ENCODE results near the gene SPDEF.

SPDEF gene

DNA sequence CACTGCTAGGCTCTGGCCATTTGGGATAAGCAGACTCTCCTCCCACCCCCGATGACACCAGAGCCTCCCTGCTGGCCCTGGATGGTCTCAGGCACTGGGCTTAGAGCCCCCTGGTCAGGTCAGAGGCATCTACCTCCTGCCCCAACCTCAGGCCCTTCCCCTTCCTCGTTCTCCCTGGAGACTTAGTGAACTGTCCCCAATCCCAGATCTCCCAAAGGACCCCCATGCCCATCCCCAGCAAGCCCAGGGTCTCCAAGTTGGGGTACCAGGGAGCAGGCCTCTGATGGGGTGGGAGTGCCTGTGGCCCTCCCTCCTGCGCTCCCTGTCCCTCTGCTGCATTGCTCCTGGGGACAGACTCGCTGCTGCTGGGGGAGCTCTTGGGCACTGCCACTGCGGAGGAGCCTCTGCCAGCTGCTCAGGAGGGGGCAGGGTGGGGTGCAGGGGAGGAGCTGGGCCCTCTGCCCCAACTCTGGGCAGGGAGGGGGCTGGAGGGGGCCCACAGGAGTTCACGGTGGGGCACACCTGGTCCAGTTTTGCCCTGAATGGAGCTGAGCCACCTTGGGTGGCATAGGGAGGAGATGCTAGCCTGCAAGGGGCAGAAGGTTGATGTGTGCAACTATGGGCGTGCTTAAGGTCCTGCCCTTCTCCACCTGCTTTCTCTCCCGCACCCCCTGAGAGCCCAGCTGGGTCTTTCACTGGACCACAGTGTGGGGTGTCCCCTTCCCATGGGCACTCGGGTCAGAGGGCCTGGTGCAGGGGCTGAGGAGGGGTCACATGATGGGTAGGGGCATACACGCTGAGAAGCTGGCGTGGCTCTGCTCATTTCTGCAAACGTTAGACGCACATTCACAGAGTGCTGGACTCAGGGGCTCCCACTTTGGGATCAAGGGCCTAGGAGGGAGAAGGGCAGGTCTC lies 40.4 kb downstream of the SPDEF start:
- Histone ChIP-seq H4K8ac (ENCODE audit: low read depth, low read length) (no peak overlapping the region), H3K4ac (ENCODE audit: low read depth, low read length) (no peak overlapping the region), H3K23ac (ENCODE audit: low read length) (no peak overlapping the region), H3K18ac (ENCODE audit: low read length) (no peak overlapping the region), H2BK120ac (ENCODE audit: insufficient read depth, low read length, poor library complexity) (no peak overlapping the region), H3K9ac (ENCODE audit: low read length) (no peak overlapping the region), H2BK5ac (ENCODE audit: low read depth, low read length, poor library complexity) (no peak overlapping the region), H4K12ac (ENCODE audit: low read depth, low read length) (no peak overlapping the region), H3K14ac (ENCODE audit: low read length) (no peak overlapping the region), H2AK5ac (ENCODE audit: low read length) (no peak overlapping the region), H4K91ac (ENCODE audit: low read depth, low read length) (no peak overlapping the region), H3K9me3 (ENCODE audit: insufficient read depth, low read depth, low read length) (no peaks in the 10 kb centered on the region), H3K27ac (ENCODE audit: low read depth, low read length) (no peak overlapping the region), H2BK12ac (ENCODE audit: low read length) (no peak overlapping the region), H3K4me2 (ENCODE audit: low read length) (no peak overlapping the region), H3K4me1 (ENCODE audit: control insufficient read depth in 1 of 2, insufficient read depth in 2 of 2, low read length in 2 of 2) (peaks cover 0 to 2% of the 10 kb centered on the region in 2 experiments), H3K79me1 (ENCODE audit: low read length) (no peaks in the 10 kb centered on the region), H3K79me2 (ENCODE audit: control insufficient read depth, insufficient read depth, low read length, poor library complexity) (no peaks in the 10 kb centered on the region), H2AFZ (ENCODE audit: insufficient read depth, low read length, poor library complexity) (no peak overlapping the region), H3K4me3 (ENCODE audit: low read depth, low read length) (no peak overlapping the region), H3K27me3 (ENCODE audit: insufficient read depth, low read length) (peaks cover 10% of the 10 kb centered on the region), H3K36me3 (ENCODE audit: control insufficient read depth in 1 of 2, insufficient read depth in 2 of 2, low read length in 2 of 2) (no peaks in the 10 kb centered on the region)
- DNase-seq: no peak
- no CpG with 5 or more reads among the region's 13 CpGs for WGBS (ENCODE audit: extremely low coverage, insufficient coverage, insufficient read length)

DNA sequence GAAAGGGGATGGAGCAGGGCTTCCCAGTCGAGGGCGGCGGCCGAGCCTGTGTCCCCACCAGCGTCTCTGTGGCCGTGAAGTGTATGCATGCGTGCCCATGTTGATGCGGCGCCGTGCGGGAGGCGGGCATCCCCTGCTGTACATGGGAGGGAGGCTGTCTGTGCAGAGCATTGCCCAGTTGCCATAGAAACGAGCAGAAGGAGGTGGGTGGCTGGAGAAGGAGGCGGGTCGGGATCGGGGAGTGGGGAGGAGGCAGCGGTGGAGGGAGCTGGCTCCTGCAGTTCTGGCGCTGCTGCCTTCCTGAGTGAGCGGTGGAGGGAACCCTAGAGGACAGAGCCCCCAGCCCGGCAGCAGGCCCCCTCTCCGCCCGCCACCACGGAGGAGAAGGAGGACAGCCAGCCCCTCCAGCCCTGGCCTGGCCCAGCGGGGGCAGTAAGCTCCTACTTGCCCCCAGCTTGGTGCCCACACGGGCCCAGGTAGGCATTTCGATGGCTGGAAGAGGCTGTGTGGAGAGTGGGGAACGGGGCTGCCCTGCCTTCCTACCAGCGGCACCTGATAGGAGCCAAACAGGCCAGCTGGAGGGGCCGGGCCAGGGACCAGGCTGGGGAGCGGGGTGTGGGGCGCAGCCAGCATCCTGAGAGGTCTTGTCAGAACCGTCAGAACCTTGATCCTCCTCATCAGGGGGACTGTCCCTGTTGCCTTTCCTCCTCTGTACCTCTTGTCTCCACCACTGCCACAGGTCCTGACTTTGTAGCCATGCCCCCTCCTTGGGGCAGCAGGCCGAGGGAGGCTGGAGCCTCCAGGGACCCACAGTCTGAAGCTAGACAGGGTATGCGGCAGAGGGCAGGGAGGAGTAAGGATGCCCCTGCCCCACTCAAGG lies 41.3 kb downstream of the SPDEF start:
- Histone ChIP-seq H2AFZ (ENCODE audit: insufficient read depth, low read length, poor library complexity) (no peak overlapping the region), H2BK5ac (ENCODE audit: low read depth, low read length, poor library complexity) (no peak overlapping the region), H3K27me3 (ENCODE audit: insufficient read depth, low read length) (peaks cover 10% of the 10 kb centered on the region), H3K4me3 (ENCODE audit: low read depth, low read length) (no peak overlapping the region), H3K9ac (ENCODE audit: low read length) (no peak overlapping the region), H2AK5ac (ENCODE audit: low read length) (no peak overlapping the region), H3K4ac (ENCODE audit: low read depth, low read length) (no peak overlapping the region), H2BK120ac (ENCODE audit: insufficient read depth, low read length, poor library complexity) (no peak overlapping the region), H3K27ac (ENCODE audit: low read depth, low read length) (no peak overlapping the region), H4K8ac (ENCODE audit: low read depth, low read length) (no peak overlapping the region), H2BK12ac (ENCODE audit: low read length) (no peak overlapping the region), H3K36me3 (ENCODE audit: control insufficient read depth in 1 of 2, insufficient read depth in 2 of 2, low read length in 2 of 2) (no peaks in the 10 kb centered on the region), H4K12ac (ENCODE audit: low read depth, low read length) (no peak overlapping the region), H3K79me2 (ENCODE audit: control insufficient read depth, insufficient read depth, low read length, poor library complexity) (no peaks in the 10 kb centered on the region), H3K14ac (ENCODE audit: low read length) (no peak overlapping the region), H3K79me1 (ENCODE audit: low read length) (no peaks in the 10 kb centered on the region), H3K23ac (ENCODE audit: low read length) (no peak overlapping the region), H3K4me1 (ENCODE audit: control insufficient read depth in 1 of 2, insufficient read depth in 2 of 2, low read length in 2 of 2) (peaks cover 0 to 2% of the 10 kb centered on the region in 2 experiments), H4K91ac (ENCODE audit: low read depth, low read length) (no peak overlapping the region), H3K4me2 (ENCODE audit: low read length) (peak overlapping the region; percentile 21), H3K9me3 (ENCODE audit: insufficient read depth, low read depth, low read length) (no peaks in the 10 kb centered on the region), H3K18ac (ENCODE audit: low read length) (no peak overlapping the region)
- DNase-seq: no peak
- no CpG with 5 or more reads among the region's 34 CpGs for WGBS (ENCODE audit: extremely low coverage, insufficient coverage, insufficient read length)

DNA sequence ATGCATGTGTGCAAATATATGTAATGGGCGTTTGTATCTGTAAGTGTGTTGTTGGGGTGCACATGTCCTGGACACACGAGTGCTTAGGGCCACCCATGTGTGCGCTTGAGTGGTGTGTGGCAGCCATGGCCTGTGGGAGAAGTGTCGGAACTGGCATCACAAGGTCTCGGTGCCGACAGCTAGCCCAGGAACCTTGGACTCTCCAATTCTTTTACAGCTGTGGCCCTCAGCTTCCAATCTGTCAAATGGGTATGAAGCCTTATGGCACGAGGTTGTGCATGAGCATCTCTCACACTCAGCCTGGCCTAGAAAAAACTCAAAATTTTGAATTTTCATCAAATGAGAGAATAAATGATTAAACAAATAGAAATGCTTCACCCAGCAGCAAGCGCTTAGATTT lies 42.0 kb downstream of the SPDEF start:
- no peak overlapping the region for H3K9ac ChIP-seq (ENCODE audit: low read length)
- H3K9me3 ChIP-seq (ENCODE audit: insufficient read depth, low read depth, low read length): no peaks in the 10 kb centered on the region
- no peak overlapping the region for H3K4me2 ChIP-seq (ENCODE audit: low read length)
- H3K4ac ChIP-seq (ENCODE audit: low read depth, low read length): no peak overlapping the region
- no peak overlapping the region for H2BK12ac ChIP-seq (ENCODE audit: low read length)
- H3K14ac ChIP-seq (ENCODE audit: low read length): no peak overlapping the region
- no CpG with 5 or more reads among the region's 8 CpGs for WGBS (ENCODE audit: extremely low coverage, insufficient coverage, insufficient read length)
- H3K4me3 ChIP-seq (ENCODE audit: low read depth, low read length): no peak overlapping the region
- no peak overlapping the region for H3K23ac ChIP-seq (ENCODE audit: low read length)
- H3K4me1 ChIP-seq (ENCODE audit: control insufficient read depth in 1 of 2, insufficient read depth in 2 of 2, low read length in 2 of 2): peaks cover 0 to 2% of the 10 kb centered on the region in 2 experiments
- peaks cover 10% of the 10 kb centered on the region for H3K27me3 ChIP-seq (ENCODE audit: insufficient read depth, low read length)
- no peak overlapping the region for H3K18ac ChIP-seq (ENCODE audit: low read length)
- no peak overlapping the region for H2BK5ac ChIP-seq (ENCODE audit: low read depth, low read length, poor library complexity)
- no peaks in the 10 kb centered on the region for H3K79me1 ChIP-seq (ENCODE audit: low read length)
- no peak overlapping the region for H2AFZ ChIP-seq (ENCODE audit: insufficient read depth, low read length, poor library complexity)
- no peak overlapping the region for H2AK5ac ChIP-seq (ENCODE audit: low read length)
- H4K12ac ChIP-seq (ENCODE audit: low read depth, low read length): no peak overlapping the region
- no peak overlapping the region for H3K27ac ChIP-seq (ENCODE audit: low read depth, low read length)
- H4K91ac ChIP-seq (ENCODE audit: low read depth, low read length): no peak overlapping the region
- no peaks in the 10 kb centered on the region for H3K79me2 ChIP-seq (ENCODE audit: control insufficient read depth, insufficient read depth, low read length, poor library complexity)
- H2BK120ac ChIP-seq (ENCODE audit: insufficient read depth, low read length, poor library complexity): no peak overlapping the region
- no peak overlapping the region for H4K8ac ChIP-seq (ENCODE audit: low read depth, low read length)
- no peak for DNase-seq
- H3K36me3 ChIP-seq (ENCODE audit: control insufficient read depth in 1 of 2, insufficient read depth in 2 of 2, low read length in 2 of 2): no peaks in the 10 kb centered on the region

GRCh38 chr6:34513646-34514045 lies 42.5 kb downstream of the SPDEF start:
- H3K79me2 ChIP-seq (ENCODE audit: control insufficient read depth, insufficient read depth, low read length, poor library complexity): no peaks in the 10 kb centered on the region
- H2BK5ac ChIP-seq (ENCODE audit: low read depth, low read length, poor library complexity): no peak overlapping the region
- no peak for DNase-seq
- no peak overlapping the region for H3K14ac ChIP-seq (ENCODE audit: low read length)
- no peak overlapping the region for H3K4me3 ChIP-seq (ENCODE audit: low read depth, low read length)
- no peak overlapping the region for H3K18ac ChIP-seq (ENCODE audit: low read length)
- peaks cover 0 to 2% of the 10 kb centered on the region in 2 experiments for H3K4me1 ChIP-seq (ENCODE audit: control insufficient read depth in 1 of 2, insufficient read depth in 2 of 2, low read length in 2 of 2)
- H3K36me3 ChIP-seq (ENCODE audit: control insufficient read depth in 1 of 2, insufficient read depth in 2 of 2, low read length in 2 of 2): no peaks in the 10 kb centered on the region
- no peak overlapping the region for H4K12ac ChIP-seq (ENCODE audit: low read depth, low read length)
- no peak overlapping the region for H3K27ac ChIP-seq (ENCODE audit: low read depth, low read length)
- H2AFZ ChIP-seq (ENCODE audit: insufficient read depth, low read length, poor library complexity): no peak overlapping the region
- no peaks in the 10 kb centered on the region for H3K79me1 ChIP-seq (ENCODE audit: low read length)
- H3K9me3 ChIP-seq (ENCODE audit: insufficient read depth, low read depth, low read length): no peaks in the 10 kb centered on the region
- no peak overlapping the region for H3K9ac ChIP-seq (ENCODE audit: low read length)
- peaks cover 10% of the 10 kb centered on the region for H3K27me3 ChIP-seq (ENCODE audit: insufficient read depth, low read length)
- no peak overlapping the region for H3K4me2 ChIP-seq (ENCODE audit: low read length)
- H3K4ac ChIP-seq (ENCODE audit: low read depth, low read length): no peak overlapping the region
- no peak overlapping the region for H4K91ac ChIP-seq (ENCODE audit: low read depth, low read length)
- H2AK5ac ChIP-seq (ENCODE audit: low read length): no peak overlapping the region
- H2BK120ac ChIP-seq (ENCODE audit: insufficient read depth, low read length, poor library complexity): no peak overlapping the region
- no peak overlapping the region for H2BK12ac ChIP-seq (ENCODE audit: low read length)
- H4K8ac ChIP-seq (ENCODE audit: low read depth, low read length): no peak overlapping the region
- WGBS (ENCODE audit: extremely low coverage, insufficient coverage, insufficient read length): no CpG with 5 or more reads among the region's 4 CpGs
- no peak overlapping the region for H3K23ac ChIP-seq (ENCODE audit: low read length)

Data from trophoblast cell (in vitro differentiated cells and primary cell).